H1 (cell line): ENCODE measurements around the gene CCNT1. TPM values are rescaled to one million over a fixed set of nuclear protein-coding genes. Genes with fewer than 3 reads are reported as not detected.

Experiments
- EZH2 ChIP-seq: fragments of 200-600 bp; sonication (generic); IDR thresholded peaks from 2 replicates; pipeline ENCODE4 v1.7.1; 2012; ENCODE audit warnings: low read depth, mild to moderate bottlenecking, moderate library complexity, low read length, inconsistent platforms; ENCODE audit not compliant: severe bottlenecking
- FOSL1 ChIP-seq: IDR thresholded peaks from 2 replicates; pipeline ENCODE4 v1.6.1; 2011; ENCODE audit warnings: mild to moderate bottlenecking, low read depth, low read length, moderate library complexity; ENCODE audit not compliant: insufficient read depth
- JUND ChIP-seq: IDR thresholded peaks from 2 replicates; pipeline ENCODE4 v1.6.1; 2011; ENCODE audit warnings: mild to moderate bottlenecking, improper control_type of control experiment, low read length
- NANOG ChIP-seq: IDR thresholded peaks from 2 replicates; pipeline ENCODE4 v1.6.1; 2011; ENCODE audit warnings: low read length, low read depth, mild to moderate bottlenecking, inconsistent platforms; ENCODE audit not compliant: insufficient read depth, poor library complexity, severe bottlenecking
- POU5F1 ChIP-seq: IDR thresholded peaks from 2 replicates; pipeline ENCODE4 v1.6.1; 2011; ENCODE audit warnings: low read depth, mild to moderate bottlenecking, low read length, moderate library complexity
- RAD21 ChIP-seq, 2 experiments: IDR thresholded peaks in 1 of 2; conservative IDR thresholded peaks in 1 of 2; 2 replicates each; pipeline ENCODE4 v1.6.1; 2011; ENCODE audit warnings: low read depth in 2 of 2, low read length in 2 of 2, improper control_type of control experiment in 1 of 2, inconsistent platforms in 1 of 2, mild to moderate bottlenecking in 1 of 2, moderate library complexity in 1 of 2
- RFX5 ChIP-seq: IDR thresholded peaks from 2 replicates; pipeline ENCODE4 v1.6.1; 2011; ENCODE audit warnings: low read depth, low read length, improper control_type of control experiment, borderline replicate concordance
- SAP30 ChIP-seq: fragments of 300-600 bp; sonication (generic); IDR thresholded peaks from 2 replicates; pipeline ENCODE4 v1.7.1; 2012; ENCODE audit warnings: low read length, moderate library complexity, mild to moderate bottlenecking, inconsistent platforms; ENCODE audit not compliant: insufficient read depth, insufficient replicate concordance
- polyA plus RNA-seq, 7 experiments: library from polyadenylated mRNA; depleted of rRNA in 3 of 7; stranded (reverse) in 5 of 7; unstranded in 2 of 7; fragments of >200 nt in 5 of 7; fragments of 200-250 nt in 2 of 7; gene quantifications; 1 replicate in 5 of 7; 2 replicates in 1 of 7; 4 replicates in 1 of 7; pipeline versions ENCODE4 v1.2.1 to v1.2.3, GENCODE V29; 2011 to 2013; ENCODE audit warnings: missing spikeins in 2 of 7, mixed read lengths in 2 of 7
- total RNA-seq: library from RNA; stranded (reverse); fragmentation: NEBNext Ultra II Directional; extraction: Animal tissue kit (Norgen Biotek cat#: 25700); gene quantifications from 2 replicates; pipeline ENCODE4 v1.2.1, GENCODE V29; 2021

Gene CCNT1
- total and polyA plus RNA-seq, 2 of the 8 experiments (the other 6 are each of a cell fraction or from before 2014, with no cell fraction given) = 13.2 to 45.9 TPM

DNA sequence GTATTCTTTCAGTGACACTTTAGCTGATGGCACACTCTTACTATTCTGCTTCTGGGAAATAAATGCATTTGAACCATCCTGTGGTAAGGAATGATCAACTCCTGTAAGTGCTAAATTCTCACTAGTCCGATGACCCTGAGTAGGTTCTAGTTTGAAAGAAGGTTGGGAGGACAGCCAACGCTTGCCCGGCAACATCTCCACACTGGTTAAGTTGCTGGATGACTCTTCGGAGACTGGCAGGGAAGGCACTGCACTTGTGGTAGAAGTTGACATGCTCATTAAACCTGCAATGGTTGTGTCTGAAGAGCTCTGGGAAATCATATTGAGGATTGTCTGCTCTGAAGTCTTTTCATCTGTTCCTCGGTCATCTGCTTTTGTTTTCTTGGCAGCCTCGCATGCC is 22.5 kb downstream of the CCNT1 start (continued):
- TF ChIP-seq FOSL1 = no peak
- TF ChIP-seq RAD21 (IDR thresholded peaks at IDR 0.05 in 1 of 2, conservative IDR thresholded peaks at IDR 0.05 in 1 of 2; ENCODE audit: low read depth in 2 of 2, low read length in 2 of 2) = no peak
- TF ChIP-seq POU5F1 = no peak
- TF ChIP-seq NANOG = no peak
- TF ChIP-seq RFX5 = no peak
- no peak for TF ChIP-seq EZH2
- TF ChIP-seq JUND = no peak
- no peak for TF ChIP-seq SAP30
